NCI-H146 (cell line): ENCODE data around the gene MAGI1.

Experiments used
- DNase-seq: peaks from one replicate; lab custom pipeline; 2025; lab: John Stamatoyannopoulos, UW

The MAGI1 gene

GRCh38 chr3:65971293-65972252, 67.1 kb downstream of the MAGI1 start:
- no peak for DNase-seq

DNA sequence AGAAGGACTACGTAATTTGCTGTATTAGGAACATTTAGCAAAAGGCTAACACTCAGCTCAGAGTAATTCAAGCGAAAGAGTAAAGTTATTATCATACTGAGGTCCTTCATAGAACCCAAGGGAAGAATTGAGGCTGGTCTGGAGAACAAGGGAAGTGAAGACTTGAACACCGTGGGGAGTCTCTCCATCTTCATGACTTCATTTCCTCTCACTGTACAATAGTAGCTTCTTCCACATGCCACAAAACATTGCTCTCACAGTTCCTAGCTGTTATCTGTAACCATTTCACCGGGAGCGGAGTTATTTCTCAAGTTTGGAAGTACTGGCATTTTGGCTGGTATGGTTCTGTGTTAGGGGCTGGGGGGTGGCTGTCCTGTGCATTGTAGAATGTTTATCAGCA, 69.7 kb downstream of the MAGI1 start:
- no peak for DNase-seq

DNA sequence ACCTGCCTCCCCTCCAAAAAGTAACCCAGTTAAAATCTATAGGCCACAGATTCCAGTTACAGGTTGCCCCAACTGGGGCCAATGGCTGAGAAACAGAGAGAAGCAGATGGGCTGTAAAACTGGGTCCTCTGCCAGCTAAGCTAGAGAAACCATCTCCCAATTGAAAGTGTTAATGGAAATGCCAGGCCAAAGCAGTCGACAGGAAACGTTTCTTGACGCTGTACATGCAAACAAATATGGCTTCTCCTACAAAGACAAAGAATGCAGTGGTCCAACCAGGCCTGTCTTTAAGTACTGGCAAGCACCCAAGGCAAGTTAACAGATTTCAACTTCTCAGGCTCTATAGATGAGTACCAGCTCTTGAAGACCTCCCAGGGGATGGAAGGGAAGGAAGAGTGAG, 71.3 kb downstream of the MAGI1 start:
- no peak for DNase-seq

DNA sequence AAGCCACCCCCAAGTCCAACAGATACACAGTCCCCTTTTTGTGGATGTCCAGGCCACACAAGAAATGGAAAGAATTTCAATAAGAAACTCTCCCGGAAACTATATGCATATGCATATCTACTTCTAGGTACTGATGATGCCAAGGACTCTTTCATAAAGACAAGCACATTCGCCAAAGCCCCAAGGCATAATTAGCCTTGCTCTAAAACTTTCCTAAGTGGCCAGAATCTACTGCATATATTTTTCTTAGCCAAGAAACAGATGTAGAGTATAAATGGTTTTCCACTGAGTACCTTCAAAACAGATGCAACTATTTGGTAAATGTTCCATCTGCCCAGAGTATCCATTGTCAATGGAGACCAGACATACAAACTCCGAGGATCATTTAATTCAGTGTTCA, 73.9 kb downstream of the MAGI1 start:
- no peak for DNase-seq

- DNase-seq = no peak
Observed at GRCh38 chr3:65963787-65964677, 74.7 kb downstream of the MAGI1 start.

DNA sequence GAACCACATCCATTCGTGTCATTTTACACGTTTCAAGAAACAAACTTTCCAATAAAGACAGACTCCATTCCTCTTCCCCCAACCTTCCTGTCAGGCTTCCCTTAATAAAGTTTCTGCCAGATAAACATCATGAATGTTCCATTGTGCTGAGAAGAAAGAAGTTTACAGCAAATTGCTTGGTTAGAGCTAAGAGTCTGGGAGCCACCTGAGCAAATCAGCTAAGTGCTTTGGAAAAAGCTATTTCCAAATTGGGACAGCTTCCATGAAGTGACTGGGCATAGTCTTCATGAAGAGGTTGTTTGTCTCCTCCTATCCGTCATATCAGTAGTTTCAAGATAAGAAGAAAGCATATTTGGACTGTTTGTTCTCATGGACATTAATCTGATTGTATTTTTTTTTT, 77.0 kb downstream of the MAGI1 start:
- no peak for DNase-seq

GRCh38 chr3:65961128-65961527, 77.6 kb downstream of the MAGI1 start:
- DNase-seq = no peak

DNA sequence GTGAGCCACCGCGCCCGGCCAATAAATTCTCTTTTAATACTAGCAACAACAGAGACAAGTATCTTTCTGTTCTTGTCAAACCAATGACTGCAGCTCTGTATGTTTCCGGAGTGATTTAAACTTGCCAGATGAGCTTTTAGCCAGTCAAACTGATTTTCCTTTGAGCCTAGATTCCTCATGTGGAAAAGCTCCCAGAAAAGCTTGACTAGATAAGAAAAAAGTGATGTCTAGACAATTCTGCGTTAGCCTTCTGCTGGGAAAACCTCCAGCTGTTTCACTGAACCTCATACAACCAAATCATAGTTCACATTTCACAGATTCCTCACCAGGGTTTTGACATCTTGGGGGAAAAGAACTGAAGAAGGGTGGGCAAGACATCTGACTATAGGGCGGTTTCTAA, 78.6 kb downstream of the MAGI1 start:
- no peak for DNase-seq

DNA sequence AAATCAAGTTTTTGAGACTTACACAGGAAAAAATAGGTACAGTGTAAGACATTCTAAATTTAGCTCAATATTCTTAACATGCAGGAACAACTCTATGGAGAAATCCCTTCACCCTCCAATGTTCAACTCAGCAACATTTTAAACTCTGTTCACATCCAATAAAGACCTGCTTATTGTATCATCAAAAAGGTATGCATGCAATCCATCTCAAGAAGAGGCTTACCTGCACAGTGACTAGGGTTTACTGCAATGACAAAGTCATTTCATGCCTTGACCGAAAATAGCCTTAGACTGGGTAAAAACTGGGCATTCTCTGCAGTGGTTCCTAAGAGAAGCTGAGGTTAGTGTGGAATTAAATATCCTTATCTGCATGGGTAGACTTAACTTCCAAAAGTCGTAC, 80.5 kb downstream of the MAGI1 start:
- no peak for DNase-seq

GRCh38 chr3:65955792-65956477, 82.8 kb downstream of the MAGI1 start:
- DNase-seq = no peak

GRCh38 chr3:65953881-65954733, 84.6 kb downstream of the MAGI1 start:
- no peak for DNase-seq

GRCh38 chr3:65953301-65953812, 85.4 kb downstream of the MAGI1 start:
- peak; percentile 92 for DNase-seq

DNA sequence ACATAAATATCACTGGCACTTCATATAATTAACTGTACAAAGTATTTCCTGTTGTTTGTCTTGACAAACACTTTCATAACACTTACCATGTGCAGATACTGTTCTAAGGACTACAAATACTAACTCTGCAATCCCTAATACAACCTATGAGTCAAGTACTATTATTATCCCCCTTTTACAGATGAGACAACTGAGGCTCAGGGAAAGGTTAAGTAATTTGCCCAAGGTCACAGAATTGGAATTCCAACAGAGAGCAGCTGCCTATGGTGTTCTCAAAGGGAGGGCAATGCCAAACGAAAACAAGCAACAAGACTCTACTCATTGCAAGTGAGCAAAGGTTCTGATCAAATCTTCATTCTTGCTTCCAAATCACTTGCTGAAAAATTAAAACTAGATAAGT, 85.9 kb downstream of the MAGI1 start:
- DNase-seq = no peak

- no peak for DNase-seq
Observed at GRCh38 chr3:65951836-65952505, 86.7 kb downstream of the MAGI1 start.

- DNase-seq = no peak
Observed at GRCh38 chr3:65950340-65951326, 88.1 kb downstream of the MAGI1 start.

DNA sequence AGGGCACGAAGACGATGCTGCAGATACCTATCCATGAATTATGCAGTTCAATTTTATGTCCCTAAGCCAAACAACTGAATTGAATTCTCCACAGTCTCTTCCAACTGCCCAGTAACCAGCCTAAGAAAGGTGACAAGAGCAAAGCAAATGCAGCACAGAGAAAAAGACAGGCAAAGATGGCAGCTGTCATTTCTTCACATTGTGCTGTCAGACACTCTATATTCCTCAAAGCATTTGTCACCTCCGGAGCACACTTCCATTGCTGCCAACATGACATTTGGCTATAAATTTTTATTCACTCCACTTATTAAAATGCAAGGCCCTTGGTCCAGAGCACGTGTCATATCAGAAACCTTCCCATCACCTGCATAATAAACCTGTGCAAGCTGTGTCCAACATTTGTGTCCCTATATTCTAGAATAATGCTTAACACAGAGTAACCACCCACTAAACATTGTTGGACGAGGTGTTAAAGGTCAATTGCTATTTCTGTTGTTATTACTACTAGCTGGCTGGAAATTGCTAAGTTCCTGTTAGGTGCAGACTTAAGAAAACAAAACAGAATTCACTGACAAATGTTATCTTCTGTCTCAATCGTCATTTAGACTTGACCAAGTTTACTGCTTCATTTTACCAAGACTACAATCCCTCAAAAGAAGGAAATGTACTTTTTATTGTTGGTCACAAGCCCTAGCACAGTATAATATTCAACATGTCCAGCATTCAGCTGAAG, 89.7 kb downstream of the MAGI1 start:
- no peak for DNase-seq

DNA sequence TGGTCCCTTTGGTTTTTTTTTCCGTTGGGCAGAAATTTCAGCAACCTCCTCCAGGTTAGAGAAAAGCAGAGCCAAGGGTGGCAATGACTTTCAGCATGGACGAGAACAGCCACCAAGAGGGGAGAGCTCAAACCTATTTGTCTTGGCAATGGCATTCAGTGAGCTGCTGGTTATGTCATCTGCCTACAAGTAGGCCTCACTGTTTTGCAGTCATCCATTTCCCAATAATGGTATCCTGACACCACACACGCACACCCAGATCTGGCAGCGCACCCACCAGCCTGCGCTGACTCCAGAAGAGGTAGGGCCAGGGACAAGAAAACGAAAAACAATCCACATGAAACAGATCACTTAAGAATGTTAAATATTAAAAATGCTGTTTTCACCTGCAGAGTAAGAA, 92.3 kb downstream of the MAGI1 start:
- DNase-seq = no peak

- DNase-seq = no peak
Observed at GRCh38 chr3:65945953-65946352, 92.8 kb downstream of the MAGI1 start.

DNA sequence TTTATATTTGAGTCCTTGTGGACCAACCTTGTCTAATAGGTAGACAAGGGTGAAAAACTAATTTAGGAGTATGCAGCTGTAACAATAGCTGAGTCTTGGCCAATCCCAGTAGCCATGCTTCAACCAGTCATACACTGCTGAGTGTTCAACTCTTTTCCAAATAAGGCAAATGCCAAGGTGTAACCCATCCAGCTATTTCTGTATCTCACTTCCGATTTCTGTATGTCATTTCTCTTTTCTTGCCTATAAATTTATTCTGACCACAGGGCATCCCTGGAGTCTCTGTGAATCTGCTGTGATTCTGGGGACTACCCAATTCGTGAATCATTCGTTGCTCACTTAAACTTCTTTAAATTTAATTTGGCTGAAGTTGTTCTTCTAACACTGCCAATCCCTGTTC, 93.2 kb downstream of the MAGI1 start:
- no peak for DNase-seq
